OCI-LY3 (cell line): ENCODE data around the gene TNS4.

Experiments
- EZH2phosphoT487 ChIP-seq: fragments of 200-600 bp; shearing (Covaris generic); IDR thresholded peaks from 2 replicates; pipeline ENCODE4 v1.6.1; 2018; ENCODE audit warnings: antibody characterized with exemption, mixed run types, low read depth
- TF ChIP-seq, protein P1 (sequence below): fragments of 200-600, 300-600 bp; sonication (generic); IDR thresholded peaks from 2 replicates; pipeline ENCODE4 v1.5.1; 2014; ENCODE audit warnings: antibody characterized with exemption, low read length, low read depth

GRCh38 chr17:40468560-40468959, 32.9 kb downstream of the TNS4 start:
- TF ChIP-seq, protein P1, sequence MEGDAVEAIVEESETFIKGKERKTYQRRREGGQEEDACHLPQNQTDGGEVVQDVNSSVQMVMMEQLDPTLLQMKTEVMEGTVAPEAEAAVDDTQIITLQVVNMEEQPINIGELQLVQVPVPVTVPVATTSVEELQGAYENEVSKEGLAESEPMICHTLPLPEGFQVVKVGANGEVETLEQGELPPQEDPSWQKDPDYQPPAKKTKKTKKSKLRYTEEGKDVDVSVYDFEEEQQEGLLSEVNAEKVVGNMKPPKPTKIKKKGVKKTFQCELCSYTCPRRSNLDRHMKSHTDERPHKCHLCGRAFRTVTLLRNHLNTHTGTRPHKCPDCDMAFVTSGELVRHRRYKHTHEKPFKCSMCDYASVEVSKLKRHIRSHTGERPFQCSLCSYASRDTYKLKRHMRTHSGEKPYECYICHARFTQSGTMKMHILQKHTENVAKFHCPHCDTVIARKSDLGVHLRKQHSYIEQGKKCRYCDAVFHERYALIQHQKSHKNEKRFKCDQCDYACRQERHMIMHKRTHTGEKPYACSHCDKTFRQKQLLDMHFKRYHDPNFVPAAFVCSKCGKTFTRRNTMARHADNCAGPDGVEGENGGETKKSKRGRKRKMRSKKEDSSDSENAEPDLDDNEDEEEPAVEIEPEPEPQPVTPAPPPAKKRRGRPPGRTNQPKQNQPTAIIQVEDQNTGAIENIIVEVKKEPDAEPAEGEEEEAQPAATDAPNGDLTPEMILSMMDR = no peak
- no peak for TF ChIP-seq EZH2phosphoT487
